RWPE2 (cell line): ENCODE data around the gene COL23A1.

Experiments used
- ATAC-seq: fragments of 200-7000 bp; cut with Tn5 transposase; 3 replicates; pipeline ENCODE4 v1.9.1; 2021; ENCODE audit warnings: low read depth
- DNase-seq: peaks from one replicate; pipeline ENCODE4 v3.0.0-alpha.2; 2020; ENCODE audit warnings: low spot score
- H3K27ac ChIP-seq: fragments of 450-650 bp; 2 replicates; pipeline ENCODE4 v1.5.1; 2017; ENCODE audit warnings: mild to moderate bottlenecking; ENCODE audit not compliant: poor library complexity, severe bottlenecking
- H3K27me3 ChIP-seq: fragments of 250-450 bp; sonication (Bioruptor Pico); 2 replicates; pipeline ENCODE4 v1.5.1; 2021; ENCODE audit warnings: mild to moderate bottlenecking, moderate library complexity; ENCODE audit not compliant: insufficient read depth, poor library complexity, severe bottlenecking
- H3K36me3 ChIP-seq: fragments of 250-450 bp; sonication (Bioruptor Pico); 2 replicates; pipeline ENCODE4 v1.5.1; 2020; ENCODE audit warnings: low read depth, mild to moderate bottlenecking, moderate library complexity
- H3K4me1 ChIP-seq: fragments of 250-450 bp; sonication (Bioruptor Pico); 2 replicates; pipeline ENCODE4 v1.5.1; 2021; ENCODE audit warnings: mild to moderate bottlenecking, moderate library complexity; ENCODE audit not compliant: insufficient read depth, poor library complexity, severe bottlenecking
- H3K4me3 ChIP-seq: fragments of 250-450 bp; sonication (Bioruptor Pico); 2 replicates; pipeline ENCODE4 v1.5.1; 2021; ENCODE audit warnings: mild to moderate bottlenecking, moderate library complexity; ENCODE audit not compliant: severe bottlenecking
- H3K9me3 ChIP-seq: fragments of 250-450 bp; sonication (Bioruptor Pico); 2 replicates; pipeline ENCODE4 v1.5.1; 2021; ENCODE audit warnings: mild to moderate bottlenecking, moderate library complexity; ENCODE audit not compliant: severe bottlenecking
- CTCF ChIP-seq: fragments of 450-650 bp; IDR thresholded peaks from one replicate; pipeline ENCODE4 v1.5.1; 2017; ENCODE audit warnings: mild to moderate bottlenecking, moderate library complexity; ENCODE audit not compliant: poor library complexity, severe bottlenecking

COL23A1 gene

DNA sequence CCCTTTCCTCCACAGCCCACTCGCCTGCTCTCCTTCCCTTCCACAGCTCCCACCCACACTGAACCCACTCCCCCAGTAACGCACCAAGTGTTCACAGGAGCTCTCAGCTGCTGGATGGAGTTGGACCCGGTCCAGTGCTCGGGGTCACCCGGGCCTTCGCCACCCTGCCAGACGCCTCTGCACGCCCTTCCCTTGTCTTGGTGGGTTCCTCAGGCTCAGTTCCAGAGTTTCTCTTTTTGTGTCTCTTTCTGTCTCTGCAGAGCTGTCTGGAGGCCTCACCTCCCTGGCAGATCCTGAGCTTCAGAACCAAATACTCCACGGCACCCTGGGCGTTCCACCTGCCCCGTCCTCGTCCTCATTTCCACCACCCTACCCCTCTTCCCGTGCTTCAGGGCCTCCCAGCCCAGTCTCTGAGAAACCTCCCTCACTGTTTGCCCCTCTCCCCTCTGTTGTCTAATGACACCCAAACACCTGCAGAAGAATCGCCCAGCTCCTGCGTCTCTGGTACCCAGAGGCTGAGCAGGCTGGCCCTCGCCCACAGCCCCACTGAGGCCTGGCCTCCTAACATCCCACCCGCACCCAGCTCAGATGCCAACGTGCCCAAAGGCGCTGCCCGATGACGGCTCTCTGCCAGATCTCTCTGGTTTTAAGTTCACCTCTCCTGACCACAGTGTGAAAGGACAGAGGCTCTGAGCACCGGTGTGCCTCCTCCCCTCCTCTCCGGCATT is 74.3 kb downstream of the COL23A1 start:
- Histone ChIP-seq H3K27me3 (peaks cover 5% of the 10 kb centered on the region), H3K4me1 (no peaks in the 10 kb centered on the region), H3K4me3 (no peak overlapping the region), H3K9me3 (peaks cover 9% of the 10 kb centered on the region), H3K36me3 (no peaks in the 10 kb centered on the region), H3K27ac (no peak overlapping the region)
- DNase-seq: no peak
- TF ChIP-seq CTCF: no peak
- no peak for ATAC-seq

DNA sequence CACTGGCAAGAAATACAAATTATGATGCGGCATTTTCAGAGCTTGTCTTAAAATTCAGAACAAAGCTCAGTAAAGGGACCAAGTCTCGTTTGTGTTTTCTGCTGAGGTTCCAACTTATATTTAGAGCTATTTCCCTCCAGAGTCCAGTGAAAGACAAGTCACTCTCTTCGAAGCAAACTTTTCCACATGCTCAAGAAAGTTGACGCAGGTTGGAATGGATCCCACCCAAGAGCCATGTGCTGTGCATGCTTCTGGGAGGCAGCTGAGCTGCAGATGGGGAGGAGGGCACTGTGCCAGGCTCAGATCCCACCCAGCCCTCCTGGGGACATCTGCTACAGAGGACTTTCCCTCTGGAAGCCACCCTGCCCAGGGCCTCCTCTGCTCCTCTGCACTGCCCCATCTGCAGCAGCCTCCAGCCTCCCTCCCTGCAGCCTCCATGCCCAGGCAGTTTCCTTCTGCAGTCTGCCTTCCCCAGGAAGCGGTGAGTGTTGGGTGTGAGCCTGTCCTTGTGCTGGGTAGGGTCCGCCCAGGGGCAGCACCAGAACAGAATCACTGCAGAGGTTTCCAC is 75.3 kb downstream of the COL23A1 start:
- no peak for ATAC-seq
- TF ChIP-seq CTCF: no peak
- no peaks in the 10 kb centered on the region for H3K4me1 ChIP-seq
- peaks cover 9% of the 10 kb centered on the region for H3K9me3 ChIP-seq
- no peak overlapping the region for H3K27ac ChIP-seq
- DNase-seq: no peak
- no peak overlapping the region for H3K4me3 ChIP-seq
- H3K27me3 ChIP-seq: peaks cover 5% of the 10 kb centered on the region
- H3K36me3 ChIP-seq: no peaks in the 10 kb centered on the region

- TF ChIP-seq CTCF: no peak
- peaks cover 9% of the 10 kb centered on the region for H3K9me3 ChIP-seq
- H3K4me3 ChIP-seq: no peak overlapping the region
- no peaks in the 10 kb centered on the region for H3K36me3 ChIP-seq
- H3K27me3 ChIP-seq: peaks cover 5% of the 10 kb centered on the region
- H3K4me1 ChIP-seq: no peaks in the 10 kb centered on the region
- H3K27ac ChIP-seq: no peak overlapping the region
- ATAC-seq: no peak
- no peak for DNase-seq
These were observed 79.0 kb downstream of the COL23A1 start for GRCh38 chr5:178511172-178511571.

- TF ChIP-seq CTCF: no peak
- Histone ChIP-seq H3K27ac (no peak overlapping the region), H3K27me3 (peaks cover 5% of the 10 kb centered on the region), H3K4me3 (no peak overlapping the region), H3K9me3 (peaks cover 9% of the 10 kb centered on the region), H3K36me3 (no peaks in the 10 kb centered on the region), H3K4me1 (no peaks in the 10 kb centered on the region)
- DNase-seq: no peak
- no peak for ATAC-seq
These were observed 80.6 kb downstream of the COL23A1 start for GRCh38 chr5:178509491-178510057.
